D341Med (cell line): ENCODE results near the gene TCHP.
"Not testable (repeated sequence)": the region's sequence is repeated elsewhere in the genome, so short reads cannot be mapped to it uniquely, and the experiment has no call there.

Source experiments
- DNase-seq: peaks from one replicate; pipeline ENCODE4 v3.0.0; 2012; ENCODE audit warnings: low spot score

Gene TCHP

DNA sequence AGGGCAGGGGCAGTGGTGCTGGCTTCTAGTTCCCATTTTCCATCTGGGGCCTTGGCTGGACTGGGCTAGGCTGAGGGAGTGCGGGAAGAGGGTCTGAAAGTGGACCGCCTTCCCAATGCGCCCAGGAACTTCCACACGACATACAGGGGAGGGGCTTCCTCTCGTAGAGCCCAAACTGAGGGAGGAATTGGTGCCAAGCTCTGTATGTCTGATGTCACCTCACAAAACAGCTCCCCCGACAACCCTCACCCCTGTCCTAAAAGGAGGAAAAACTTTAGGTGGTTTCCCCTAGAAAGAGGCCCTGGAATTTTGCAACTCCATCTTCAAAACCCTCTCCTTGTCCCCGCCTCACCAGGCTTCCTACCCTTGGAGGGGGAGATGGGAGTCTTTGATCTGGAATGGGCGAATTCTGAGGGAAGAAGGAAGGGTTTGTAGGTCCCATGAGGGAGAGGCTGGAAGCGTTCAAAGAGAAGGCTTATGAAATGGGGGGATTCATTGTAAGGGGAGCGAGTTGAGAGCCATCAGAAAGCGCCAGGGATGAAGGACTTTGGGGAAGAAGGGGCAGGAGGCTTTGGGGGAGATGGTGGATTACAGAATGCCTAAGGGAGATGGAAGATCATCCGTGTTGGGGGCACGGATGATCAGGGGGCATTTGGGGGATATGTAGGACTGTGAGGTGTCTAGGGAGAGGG, 20.6 kb upstream of the TCHP start:
- peak; percentile 39 for DNase-seq

DNA sequence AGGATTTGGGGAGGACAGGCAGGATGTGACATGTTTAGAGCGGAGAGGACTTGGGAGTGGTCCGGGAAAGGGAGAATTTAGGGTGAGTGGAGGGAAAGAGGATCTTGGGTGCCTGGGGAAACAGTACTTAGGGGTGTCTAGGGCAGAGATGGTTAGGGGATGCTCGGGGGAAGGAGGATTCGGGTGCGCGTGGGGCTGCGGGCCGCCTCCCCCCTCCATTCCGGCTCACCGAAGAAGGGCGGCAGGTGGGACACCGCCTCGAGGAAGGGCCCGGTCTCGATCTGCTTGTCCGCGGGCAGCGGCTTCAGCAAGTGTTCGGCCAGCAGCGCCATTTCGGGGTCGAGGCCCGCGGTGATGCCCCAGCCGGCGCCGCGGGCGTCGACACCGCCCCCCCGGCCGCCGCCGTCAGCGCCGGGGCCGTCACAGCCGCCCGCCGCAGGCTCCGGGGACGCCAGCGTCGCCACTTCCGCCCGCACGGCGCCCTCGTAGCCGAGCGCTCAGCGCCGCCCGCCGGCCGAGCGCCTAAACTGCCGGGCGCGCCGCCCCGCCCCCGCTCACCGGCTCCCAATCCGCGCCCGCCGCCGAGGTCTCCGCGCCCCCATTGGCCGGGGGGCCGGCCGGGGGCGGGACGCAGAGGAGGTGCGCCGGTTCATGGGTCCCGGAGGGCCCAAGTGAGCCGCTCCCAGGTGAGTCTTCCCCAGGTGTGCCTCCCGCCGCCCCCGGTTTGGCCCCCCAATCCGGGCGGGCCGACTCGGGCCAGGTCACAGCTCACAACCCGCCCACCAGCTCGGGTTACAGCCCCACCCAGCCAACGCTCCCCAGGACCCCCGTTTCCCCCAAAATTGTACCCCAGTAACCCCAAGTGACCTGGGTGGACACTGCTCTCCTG, 19.8 kb upstream of the TCHP start, which contains the start of gene GLTP:
GLTP (minus strand) TSS at position 499 of the 889 bp plus-strand sequence; CDS start at position 332, 167 bp downstream.
- peak; percentile 99 for DNase-seq

DNA sequence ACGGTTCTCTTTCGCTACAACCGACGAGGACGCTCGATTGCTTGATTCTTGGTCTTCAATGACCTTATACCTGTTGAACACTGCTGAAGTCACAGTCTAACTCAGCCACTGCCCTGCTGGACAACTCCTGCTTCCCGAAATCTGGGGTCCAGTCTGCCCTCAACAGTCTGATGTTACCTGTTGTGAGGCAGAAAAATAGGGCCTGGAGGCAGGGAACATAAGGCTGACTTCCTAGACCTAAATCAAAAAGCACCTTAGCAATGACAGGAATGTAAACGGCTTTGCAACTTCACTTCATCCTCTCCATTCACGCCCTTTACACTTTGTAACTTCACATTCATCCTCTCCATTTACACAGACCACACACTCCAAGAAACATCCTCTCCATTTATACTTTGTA, 19.1 kb upstream of the TCHP start:
- no peak for DNase-seq

DNA sequence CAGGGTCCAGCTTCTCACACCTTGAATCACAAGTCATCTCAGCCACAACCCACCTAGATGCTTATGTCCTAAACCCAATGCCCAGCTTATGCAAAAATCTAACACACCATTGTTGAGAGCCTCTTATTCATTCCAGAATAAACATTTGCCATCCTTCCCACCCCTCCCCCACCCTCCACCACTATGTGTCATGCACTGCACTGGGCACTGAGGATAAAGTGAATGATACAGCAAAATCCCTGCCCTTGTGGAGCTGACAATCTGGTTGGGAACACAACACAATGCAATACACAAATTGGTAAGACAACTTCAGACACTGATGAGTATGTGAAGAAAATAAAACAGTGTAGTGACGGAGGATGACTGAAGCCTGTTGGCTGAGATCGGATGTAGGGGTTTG, 18.3 kb upstream of the TCHP start:
- DNase-seq: no peak

DNA sequence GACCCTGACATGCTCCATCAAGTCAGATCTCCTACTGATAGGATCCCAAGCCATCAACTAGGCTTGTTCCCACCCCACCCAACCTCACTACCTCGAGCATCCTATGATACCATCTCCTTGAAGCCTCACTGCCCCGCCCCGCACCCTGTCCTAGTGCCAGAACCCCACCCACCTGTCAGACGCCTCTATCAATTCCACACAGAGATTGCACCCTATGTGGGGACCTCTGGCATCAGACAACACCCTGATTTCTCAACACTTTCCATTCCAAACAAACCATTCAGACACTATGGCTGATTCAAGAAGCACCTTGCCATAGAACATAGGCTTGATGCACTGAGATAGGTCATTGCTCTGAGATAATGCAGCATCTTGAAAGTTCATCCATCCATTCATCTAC, 16.6 kb upstream of the TCHP start:
- no peak for DNase-seq

DNA sequence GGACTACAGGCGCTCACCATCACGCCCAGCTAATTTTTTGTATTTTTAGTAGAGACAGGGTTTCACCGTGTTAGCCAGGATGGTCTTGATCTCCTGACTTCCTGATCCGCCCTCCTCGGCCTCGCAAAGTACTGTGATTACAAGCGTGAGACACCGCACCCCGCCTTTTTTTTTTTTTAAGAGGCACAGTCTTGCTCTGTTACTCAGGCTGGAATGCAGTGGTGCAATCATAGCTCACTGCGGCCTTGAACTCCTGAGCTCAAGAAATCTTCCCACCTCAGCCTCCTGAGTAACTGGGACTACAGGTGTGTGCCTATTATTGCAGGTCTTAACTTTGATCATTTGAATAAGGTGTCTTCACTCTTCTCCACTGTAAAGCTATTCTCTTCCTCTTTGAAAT, 14.5 kb upstream of the TCHP start:
- DNase-seq: no peak

DNA sequence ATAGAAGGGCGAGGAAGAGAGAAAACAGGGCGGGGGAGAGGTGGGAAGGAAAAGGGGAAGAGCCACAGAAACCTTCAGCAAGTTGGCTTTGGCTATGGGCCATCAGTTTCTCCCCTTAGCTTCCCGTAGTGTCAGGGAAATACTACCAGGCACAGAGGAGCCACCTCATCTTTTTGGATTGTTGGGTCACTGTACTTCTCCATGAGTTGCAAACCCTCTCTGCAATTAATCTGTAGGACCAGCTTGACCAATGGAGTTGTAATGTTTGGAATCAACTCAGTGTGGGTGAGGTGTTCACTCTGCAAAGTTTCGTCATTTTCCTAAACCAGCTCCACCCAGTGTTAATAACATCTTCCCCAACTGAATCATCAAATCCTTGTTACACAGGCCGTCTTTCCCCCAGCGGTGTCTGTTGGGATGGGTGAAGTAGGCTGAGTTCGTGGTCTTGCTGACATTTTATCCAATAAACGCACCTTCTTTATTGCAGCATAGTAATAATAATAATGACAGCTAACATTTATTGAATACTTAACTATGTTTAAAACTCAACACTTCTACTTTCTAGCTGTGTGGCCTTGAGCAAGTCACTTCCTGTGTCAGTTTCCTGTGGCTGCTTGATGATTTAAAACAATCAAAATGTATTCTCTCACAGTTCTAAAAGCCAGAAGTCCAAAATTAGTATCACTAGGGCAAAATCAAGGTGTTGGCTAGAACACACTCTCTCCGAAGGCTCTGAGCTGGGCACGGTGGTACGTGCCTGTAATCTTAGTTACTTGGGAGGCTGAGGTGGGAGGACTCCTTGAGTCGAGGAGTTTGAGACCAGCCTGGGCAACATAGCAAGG, 11.7 kb upstream of the TCHP start:
- DNase-seq: no peak

DNA sequence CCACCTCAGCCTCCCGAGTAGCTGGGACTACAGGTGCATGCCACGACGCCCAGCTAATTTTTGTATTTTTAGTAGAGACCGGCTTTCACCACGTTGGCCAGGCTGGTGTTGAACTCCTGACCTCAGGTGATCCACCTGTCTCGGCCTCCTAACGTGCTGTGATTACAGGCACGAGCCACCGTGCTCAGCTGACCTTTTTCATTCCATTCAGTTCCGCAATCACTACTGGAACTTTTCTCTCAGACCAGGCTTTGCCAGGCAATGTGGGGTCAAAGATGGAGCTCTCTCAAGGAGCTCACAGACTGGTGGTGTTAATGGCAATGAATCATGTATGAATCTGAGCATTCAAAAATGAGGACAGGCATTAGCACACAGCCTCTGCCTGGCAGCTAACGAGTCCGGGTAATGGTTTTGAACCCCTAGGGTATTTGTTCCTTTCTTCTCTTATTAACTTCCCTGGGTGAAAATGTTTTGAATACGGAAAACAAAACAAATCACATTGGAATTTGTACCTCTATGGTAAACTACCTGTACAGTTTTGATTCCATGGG, 9.4 kb upstream of the TCHP start:
- DNase-seq: no peak

DNA sequence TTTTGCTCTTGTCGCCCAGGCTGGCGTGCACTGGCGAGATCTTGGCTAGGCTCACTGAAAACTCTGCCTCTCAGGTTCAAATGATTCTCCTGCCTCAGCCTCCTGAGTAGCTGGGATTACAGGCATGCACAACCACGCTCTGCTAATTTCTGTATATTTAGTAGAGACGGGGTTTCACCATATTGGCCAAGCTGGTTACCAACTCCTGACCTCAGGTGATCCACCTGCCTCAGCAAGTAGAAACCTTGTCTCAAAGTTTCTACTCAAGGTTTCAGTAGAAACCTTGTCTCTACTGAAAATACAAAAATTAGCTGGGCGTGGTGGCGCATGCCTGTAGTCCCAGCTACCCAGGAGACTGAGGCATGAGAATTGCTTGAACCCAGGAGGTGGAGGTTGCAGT, 8.3 kb upstream of the TCHP start:
- DNase-seq: not testable (repeated sequence)

DNA sequence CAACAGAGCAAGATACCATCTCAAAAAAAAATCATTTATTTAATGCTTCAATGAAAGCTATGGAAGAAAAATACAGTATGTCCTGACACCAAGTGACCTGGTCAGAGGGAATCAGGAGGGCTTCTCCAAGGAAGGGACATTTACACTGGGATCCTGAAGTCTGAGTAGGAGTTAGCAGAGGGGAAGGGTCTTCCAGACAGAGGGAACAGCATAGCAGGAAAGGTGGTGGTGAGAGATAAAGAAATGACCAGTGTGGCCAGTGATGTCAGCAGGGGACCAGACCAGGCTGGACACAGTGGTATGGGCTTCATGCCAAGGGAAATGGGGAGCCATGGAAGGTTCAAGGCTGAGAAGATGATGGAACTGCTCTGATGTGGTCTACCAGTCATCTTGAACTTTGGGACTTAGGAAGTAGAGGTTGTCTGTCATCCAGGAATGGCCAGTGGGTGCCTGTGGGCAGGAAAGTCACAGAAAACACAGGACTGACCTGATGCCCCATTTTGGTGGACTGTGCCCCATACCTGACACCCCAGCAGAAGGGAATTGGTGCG, 7.8 kb upstream of the TCHP start:
- no peak for DNase-seq

DNA sequence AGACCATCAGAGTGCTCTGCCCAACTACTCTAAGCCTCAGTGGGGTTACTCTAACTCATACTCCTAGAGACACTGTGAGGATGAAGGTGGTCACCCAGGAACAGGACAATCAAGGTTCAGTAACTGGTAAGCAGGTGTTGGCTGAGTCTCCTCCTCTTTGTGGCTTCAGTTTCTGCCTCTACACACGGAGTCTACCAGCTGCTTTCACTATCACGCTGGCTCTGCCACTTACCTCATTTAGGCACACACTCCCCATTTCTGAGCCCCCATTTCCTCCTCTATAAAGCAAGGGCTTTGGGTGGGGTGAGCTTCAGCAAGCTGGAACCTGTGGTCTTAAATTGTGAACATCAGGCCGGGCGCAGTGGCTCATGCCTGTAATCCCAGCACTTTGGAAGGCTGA, 7.3 kb upstream of the TCHP start:
- DNase-seq: no peak

DNA sequence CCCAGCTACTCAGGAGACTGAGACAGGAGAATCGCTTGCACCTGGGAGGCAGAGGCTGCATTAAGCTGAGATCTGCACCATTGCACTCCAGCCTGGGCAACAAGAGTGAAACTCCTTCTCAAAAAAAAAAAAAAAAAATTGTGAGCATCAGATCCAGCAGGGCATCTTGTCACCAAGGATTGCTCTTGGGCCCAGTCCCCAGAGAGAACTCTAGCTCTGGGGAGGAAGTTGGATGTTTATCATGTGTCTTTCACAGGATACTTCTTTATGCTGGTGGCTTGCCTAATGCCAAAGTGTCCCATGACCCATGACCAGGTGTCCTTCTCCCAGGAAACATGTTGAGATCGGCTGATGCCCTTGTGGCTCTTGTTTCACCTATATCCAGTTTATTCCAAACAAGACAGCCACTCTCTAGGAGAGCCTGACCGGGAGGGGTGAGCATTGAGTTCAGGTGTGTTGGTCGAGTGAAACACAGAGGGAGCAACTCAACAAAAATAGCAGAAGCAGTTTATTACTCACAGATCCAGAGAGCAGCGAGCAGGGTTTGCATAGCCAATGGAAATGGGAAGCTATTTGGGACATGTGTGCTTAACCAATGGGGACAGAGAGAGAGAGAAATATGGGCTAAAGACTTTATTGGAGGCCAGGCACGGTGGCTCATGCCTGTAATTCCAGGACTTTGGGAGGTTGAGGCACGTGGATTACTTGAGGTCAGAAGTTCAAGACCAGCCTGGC, 6.6 kb upstream of the TCHP start:
- no peak for DNase-seq

DNA sequence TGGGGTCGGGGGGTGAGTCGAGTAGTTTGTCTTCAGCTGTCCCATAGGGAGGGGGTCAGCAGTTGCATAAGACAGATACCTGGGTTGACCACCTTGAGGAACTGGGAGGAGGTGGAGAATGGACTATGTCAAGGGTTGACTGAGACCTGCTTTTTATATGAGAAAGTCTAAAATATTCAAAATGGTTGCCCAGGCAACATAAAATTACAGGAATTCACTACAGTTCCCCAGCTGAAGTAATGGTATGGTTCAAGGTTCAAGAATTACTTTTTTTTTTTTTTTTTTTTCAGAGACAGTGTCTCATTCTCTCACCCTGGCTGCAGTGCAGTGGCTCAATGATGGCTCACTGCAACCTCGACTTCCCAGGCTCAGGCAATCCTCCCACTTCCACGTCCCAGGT, 5.1 kb upstream of the TCHP start:
- DNase-seq: no peak

DNA sequence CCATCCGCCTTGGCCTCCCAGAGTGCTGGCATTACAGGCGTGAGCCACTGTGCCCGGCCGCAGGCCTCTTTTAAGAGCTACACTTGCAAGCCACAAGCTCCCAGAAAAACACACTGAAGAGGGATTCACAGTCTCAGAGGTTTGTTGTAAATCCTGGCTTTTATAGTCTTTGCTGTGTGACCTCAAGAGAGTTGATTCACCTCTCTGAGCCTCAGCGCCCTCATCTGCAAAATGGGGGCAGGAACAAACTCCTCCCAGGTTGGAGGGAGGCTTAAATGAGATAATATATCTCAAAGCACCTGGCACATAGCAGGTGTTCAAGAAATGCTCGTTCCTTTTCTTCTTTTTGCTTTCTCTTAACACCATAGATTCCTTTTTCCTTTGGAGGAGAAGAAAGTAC, 3.9 kb upstream of the TCHP start:
- DNase-seq: no peak

DNA sequence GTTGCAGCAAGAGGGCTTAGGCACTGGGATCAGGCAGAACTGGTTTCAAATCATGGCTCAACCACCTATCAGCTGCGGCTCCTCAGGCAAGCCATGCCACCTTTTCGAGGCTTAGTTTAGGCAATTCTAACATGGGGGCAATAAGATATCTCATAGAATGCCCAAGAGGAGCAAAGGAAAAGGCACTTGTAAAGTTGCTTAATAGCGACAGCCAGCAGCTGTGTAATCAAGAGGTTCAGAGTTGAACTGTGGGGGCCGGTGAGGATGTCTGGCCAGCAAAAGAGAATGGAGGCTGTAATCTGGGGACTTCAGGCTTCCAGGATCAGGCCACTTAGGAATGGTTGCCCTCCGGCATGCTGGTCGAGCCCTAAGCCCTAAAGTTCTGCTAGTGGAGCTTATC, 3.0 kb upstream of the TCHP start:
- no peak for DNase-seq

DNA sequence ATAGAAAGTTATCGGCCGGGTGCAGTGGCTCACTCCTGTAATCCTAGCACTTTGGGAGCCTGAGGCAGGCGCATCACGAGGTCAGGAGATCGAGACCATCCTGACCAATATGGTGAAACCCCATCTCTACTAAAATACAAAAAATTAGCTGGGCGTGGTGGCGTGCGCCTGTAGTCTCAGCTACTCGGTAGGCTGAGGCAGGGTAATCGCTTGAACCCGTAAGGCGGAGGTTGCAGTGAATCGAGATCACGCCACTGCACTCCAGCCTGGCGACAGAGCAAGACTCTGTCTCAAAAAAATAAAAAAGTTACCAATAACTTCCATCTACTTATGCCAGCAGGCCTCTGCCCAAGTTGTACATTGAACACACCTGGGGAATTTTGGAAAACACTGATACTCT, 729 bp upstream of the TCHP start:
- not testable (repeated sequence) for DNase-seq

DNA sequence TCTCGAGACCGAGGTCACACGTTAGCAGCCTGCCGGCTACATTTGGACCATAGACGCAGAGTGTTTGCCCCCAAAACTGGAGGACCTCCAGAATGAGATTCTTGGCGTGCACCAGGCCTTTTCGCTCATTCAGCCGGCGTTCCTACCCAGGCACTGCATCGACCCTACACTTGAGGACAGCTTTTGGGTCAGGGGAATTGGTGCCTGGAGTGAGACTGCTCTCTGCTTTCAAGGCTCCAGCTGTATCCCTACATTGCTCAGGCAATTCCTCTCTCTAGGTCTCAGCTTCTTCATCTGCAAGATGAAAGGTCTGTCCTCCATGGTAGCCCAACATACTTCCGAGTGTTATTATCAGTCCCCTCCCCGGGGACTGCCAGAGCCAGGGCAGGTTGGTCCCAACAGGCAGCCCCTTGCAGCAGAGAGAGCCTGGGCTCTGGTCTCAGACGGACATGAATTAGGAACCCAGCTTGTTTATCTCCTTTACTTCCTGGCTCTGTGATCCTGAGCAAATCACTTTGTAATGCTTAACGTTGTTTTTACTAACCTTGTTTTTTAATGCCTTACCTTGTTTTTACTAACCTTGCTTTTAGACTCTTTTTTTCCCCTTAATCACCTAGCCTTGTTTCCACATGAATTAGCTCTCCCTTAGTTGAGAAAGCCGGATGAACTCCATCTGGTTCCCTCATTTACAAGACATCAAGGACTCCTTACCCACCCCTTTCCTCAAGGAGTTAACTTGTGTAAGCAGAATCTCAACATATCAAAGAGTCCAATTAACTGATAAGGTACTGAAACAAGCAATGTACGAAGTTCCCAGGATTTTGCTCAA, 892 bp downstream of the TCHP start:
- DNase-seq: peak; percentile 64

DNA sequence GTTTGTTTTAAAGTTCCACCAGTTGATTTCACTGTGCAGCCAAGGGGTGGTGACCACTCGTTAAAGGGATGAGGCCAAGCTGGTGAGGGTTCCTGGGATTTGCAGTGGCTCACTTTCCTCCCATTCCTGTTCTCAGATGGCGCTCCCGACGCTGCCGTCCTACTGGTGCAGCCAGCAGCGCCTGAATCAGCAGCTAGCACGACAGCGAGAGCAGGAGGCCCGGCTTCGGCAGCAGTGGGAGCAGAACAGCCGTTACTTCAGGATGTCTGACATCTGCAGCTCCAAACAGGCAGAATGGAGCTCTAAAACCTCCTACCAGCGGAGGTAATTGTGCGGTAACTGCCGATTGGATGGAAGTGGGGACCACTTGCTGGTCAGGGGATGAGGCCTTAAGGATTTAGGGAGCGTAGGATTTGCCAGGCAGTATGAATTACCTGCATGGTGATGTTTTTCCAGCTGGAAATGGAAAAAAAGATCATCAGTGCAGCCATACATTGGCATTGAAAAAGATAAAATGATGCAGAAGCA, 2.9 kb downstream of the TCHP start:
- no peak for DNase-seq

DNA sequence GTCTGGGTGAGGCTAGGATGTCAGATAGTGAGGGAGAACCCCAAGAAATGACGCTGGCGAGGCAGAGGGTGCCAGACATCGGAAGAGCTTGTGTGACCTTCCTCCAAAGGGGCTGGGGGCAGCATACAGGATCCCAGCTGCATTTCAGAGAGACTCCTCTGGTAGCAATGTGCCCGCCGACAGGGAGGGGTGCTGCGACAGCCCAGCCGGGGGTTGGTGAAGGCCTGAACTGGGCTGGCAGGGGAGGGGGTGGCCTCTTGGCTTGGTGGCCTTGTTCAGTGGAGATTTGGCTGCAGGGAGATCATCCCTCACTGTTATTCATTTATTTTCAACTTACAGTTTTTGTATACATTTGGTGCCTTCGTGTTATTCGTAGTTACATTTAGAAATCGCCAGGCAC, 5.2 kb downstream of the TCHP start:
- DNase-seq: no peak
